Dendritic cell treated with granulocyte-macrophage colony-stimulating factor and Interleukin-4, amounts not matched to agents 40 ng/mL and 50 ng/mL, for 4 days (primary cell): ENCODE data around the gene FBXL7.

Experiments used
- H3K27ac Mint-ChIP-seq: one replicate; pipeline ENCODE4 v1.8.0; 2022; ENCODE audit warnings: mild to moderate bottlenecking, mixed read lengths
- H3K27me3 Mint-ChIP-seq: one replicate; pipeline ENCODE4 v1.8.0; 2022; ENCODE audit warnings: mild to moderate bottlenecking, mixed read lengths
- H3K36me3 Mint-ChIP-seq: one replicate; pipeline ENCODE4 v1.8.0; 2022; ENCODE audit warnings: low read depth, mixed read lengths
- H3K4me1 Mint-ChIP-seq: one replicate; pipeline ENCODE4 v1.8.0; 2022; ENCODE audit warnings: low read depth, mixed read lengths
- H3K4me3 Mint-ChIP-seq: one replicate; pipeline ENCODE4 v1.8.0; 2022; ENCODE audit warnings: mild to moderate bottlenecking, moderate library complexity, mixed read lengths
- H3K9me3 Mint-ChIP-seq: one replicate; pipeline ENCODE4 v1.8.0; 2022; ENCODE audit warnings: mixed read lengths
- intact Hi-C: fragments of 100-400 bp; cut with micrococcal nuclease; formaldehyde crosslinking; loops from one replicate; pipeline ENCODE4 v1.15.0; 2022

The FBXL7 gene

GRCh38 chr5:15794052-15794985 is 294.3 kb downstream of the FBXL7 start:
- H3K27ac Mint-ChIP-seq, result no peak overlapping the region
- H3K36me3 Mint-ChIP-seq, result no peaks in the 10 kb centered on the region
- H3K4me1 Mint-ChIP-seq, result no peaks in the 10 kb centered on the region
- no peak overlapping the region for H3K4me3 Mint-ChIP-seq
- no peaks in the 10 kb centered on the region for H3K9me3 Mint-ChIP-seq
- intact Hi-C loops, result no loop called here
- H3K27me3 Mint-ChIP-seq, result no peaks in the 10 kb centered on the region

- Mint-ChIP-seq H3K36me3 (no peaks in the 10 kb centered on the region), H3K9me3 (no peaks in the 10 kb centered on the region), H3K4me3 (no peak overlapping the region), H3K4me1 (no peaks in the 10 kb centered on the region), H3K27me3 (no peaks in the 10 kb centered on the region), H3K27ac (no peak overlapping the region)
- intact Hi-C loops, result no loop called here
These were observed 296.1 kb downstream of the FBXL7 start for GRCh38 chr5:15796096-15796495.

GRCh38 chr5:15796557-15796956 is 296.6 kb downstream of the FBXL7 start:
- no peak overlapping the region for H3K4me3 Mint-ChIP-seq
- no peak overlapping the region for H3K27ac Mint-ChIP-seq
- intact Hi-C loops, result no loop called here
- H3K9me3 Mint-ChIP-seq, result peaks cover under 1% of the 10 kb centered on the region
- no peaks in the 10 kb centered on the region for H3K27me3 Mint-ChIP-seq
- no peaks in the 10 kb centered on the region for H3K36me3 Mint-ChIP-seq
- H3K4me1 Mint-ChIP-seq, result no peaks in the 10 kb centered on the region

GRCh38 chr5:15797116-15797515 is 297.1 kb downstream of the FBXL7 start:
- no peaks in the 10 kb centered on the region for H3K36me3 Mint-ChIP-seq
- H3K9me3 Mint-ChIP-seq, result peaks cover 6% of the 10 kb centered on the region
- no peak overlapping the region for H3K27ac Mint-ChIP-seq
- H3K27me3 Mint-ChIP-seq, result no peaks in the 10 kb centered on the region
- no peaks in the 10 kb centered on the region for H3K4me1 Mint-ChIP-seq
- H3K4me3 Mint-ChIP-seq, result no peak overlapping the region
- intact Hi-C loops, result no loop called here

GRCh38 chr5:15798006-15798405 is 298.0 kb downstream of the FBXL7 start:
- no peaks in the 10 kb centered on the region for H3K4me1 Mint-ChIP-seq
- no peak overlapping the region for H3K4me3 Mint-ChIP-seq
- H3K27ac Mint-ChIP-seq, result no peak overlapping the region
- intact Hi-C loops, result no loop called here
- peaks cover 15% of the 10 kb centered on the region for H3K9me3 Mint-ChIP-seq
- H3K27me3 Mint-ChIP-seq, result no peaks in the 10 kb centered on the region
- H3K36me3 Mint-ChIP-seq, result no peaks in the 10 kb centered on the region

GRCh38 chr5:15799014-15799413 is 299.0 kb downstream of the FBXL7 start:
- Mint-ChIP-seq H3K4me1 (no peaks in the 10 kb centered on the region), H3K36me3 (no peaks in the 10 kb centered on the region), H3K27me3 (no peaks in the 10 kb centered on the region), H3K27ac (no peak overlapping the region), H3K4me3 (no peak overlapping the region), H3K9me3 (peaks cover 25% of the 10 kb centered on the region)
- intact Hi-C loops, result no loop called here

- Mint-ChIP-seq H3K9me3 (peaks cover 31% of the 10 kb centered on the region), H3K27ac (no peak overlapping the region), H3K4me1 (no peaks in the 10 kb centered on the region), H3K27me3 (no peaks in the 10 kb centered on the region), H3K4me3 (no peak overlapping the region), H3K36me3 (no peaks in the 10 kb centered on the region)
- intact Hi-C loops, result no loop called here
These were observed 299.6 kb downstream of the FBXL7 start for GRCh38 chr5:15799612-15800011.

GRCh38 chr5:15803280-15803679 is 303.3 kb downstream of the FBXL7 start:
- Mint-ChIP-seq H3K4me3 (no peak overlapping the region), H3K4me1 (no peaks in the 10 kb centered on the region), H3K36me3 (no peaks in the 10 kb centered on the region)

GRCh38 chr5:15806613-15807012 is 306.6 kb downstream of the FBXL7 start:
- H3K36me3 Mint-ChIP-seq, result no peaks in the 10 kb centered on the region
- intact Hi-C loops, result no loop called here
- H3K9me3 Mint-ChIP-seq, result peaks cover 64% of the 10 kb centered on the region
- H3K27me3 Mint-ChIP-seq, result no peaks in the 10 kb centered on the region
- H3K4me1 Mint-ChIP-seq, result no peaks in the 10 kb centered on the region
- H3K4me3 Mint-ChIP-seq, result no peak overlapping the region
- no peak overlapping the region for H3K27ac Mint-ChIP-seq

More at GRCh38 chr5:15803280-15803679, 303.3 kb downstream of the FBXL7 start:
- Mint-ChIP-seq H3K9me3 (peaks cover 61% of the 10 kb centered on the region), H3K27me3 (no peaks in the 10 kb centered on the region), H3K27ac (no peak overlapping the region)
- intact Hi-C loops, result no loop called here

- no peaks in the 10 kb centered on the region for H3K4me1 Mint-ChIP-seq
- intact Hi-C loops, result no loop called here
- no peak overlapping the region for H3K27ac Mint-ChIP-seq
- no peak overlapping the region for H3K4me3 Mint-ChIP-seq
- H3K9me3 Mint-ChIP-seq, result peaks cover 58% of the 10 kb centered on the region
- no peaks in the 10 kb centered on the region for H3K36me3 Mint-ChIP-seq
- H3K27me3 Mint-ChIP-seq, result no peaks in the 10 kb centered on the region
These were observed 307.3 kb downstream of the FBXL7 start for GRCh38 chr5:15807248-15807647.

- Mint-ChIP-seq H3K4me3 (no peak overlapping the region), H3K4me1 (no peaks in the 10 kb centered on the region), H3K27ac (no peak overlapping the region), H3K9me3 (peaks cover 54% of the 10 kb centered on the region), H3K27me3 (no peaks in the 10 kb centered on the region), H3K36me3 (no peaks in the 10 kb centered on the region)
- intact Hi-C loops, result no loop called here
These were observed 307.9 kb downstream of the FBXL7 start for GRCh38 chr5:15807871-15808270.

GRCh38 chr5:15808577-15808976 is 308.6 kb downstream of the FBXL7 start:
- H3K36me3 Mint-ChIP-seq, result no peaks in the 10 kb centered on the region
- H3K27ac Mint-ChIP-seq, result no peak overlapping the region
- no peak overlapping the region for H3K4me3 Mint-ChIP-seq
- peaks cover 50% of the 10 kb centered on the region for H3K9me3 Mint-ChIP-seq
- H3K27me3 Mint-ChIP-seq, result no peaks in the 10 kb centered on the region
- no peaks in the 10 kb centered on the region for H3K4me1 Mint-ChIP-seq
- intact Hi-C loops, result no loop called here

- H3K27ac Mint-ChIP-seq, result no peak overlapping the region
- H3K4me1 Mint-ChIP-seq, result no peaks in the 10 kb centered on the region
- H3K9me3 Mint-ChIP-seq, result no peaks in the 10 kb centered on the region
- H3K27me3 Mint-ChIP-seq, result no peaks in the 10 kb centered on the region
- no peaks in the 10 kb centered on the region for H3K36me3 Mint-ChIP-seq
- H3K4me3 Mint-ChIP-seq, result no peak overlapping the region
- intact Hi-C loops, result no loop called here
These were observed 319.6 kb downstream of the FBXL7 start for GRCh38 chr5:15819617-15820016.

GRCh38 chr5:15821506-15821905 is 321.5 kb downstream of the FBXL7 start:
- Mint-ChIP-seq H3K27me3 (no peaks in the 10 kb centered on the region), H3K27ac (no peak overlapping the region), H3K4me3 (no peak overlapping the region), H3K36me3 (no peaks in the 10 kb centered on the region), H3K4me1 (no peaks in the 10 kb centered on the region), H3K9me3 (no peaks in the 10 kb centered on the region)
- intact Hi-C loops, result no loop called here

GRCh38 chr5:15823398-15823797 is 323.4 kb downstream of the FBXL7 start:
- no peaks in the 10 kb centered on the region for H3K27me3 Mint-ChIP-seq
- H3K4me3 Mint-ChIP-seq, result no peak overlapping the region
- intact Hi-C loops, result no loop called here
- no peaks in the 10 kb centered on the region for H3K9me3 Mint-ChIP-seq
- no peak overlapping the region for H3K27ac Mint-ChIP-seq
- H3K36me3 Mint-ChIP-seq, result no peaks in the 10 kb centered on the region
- no peaks in the 10 kb centered on the region for H3K4me1 Mint-ChIP-seq
